Left lung (tissue), 10 donors: ENCODE results near the gene MDFIC. TPM values are rescaled to one million over a fixed set of nuclear protein-coding genes. Genes with fewer than 3 reads are reported as not detected.
A peak's percentile ranks its signal among the peaks of the same experiment; 100 is the strongest.

ENCODE experiments used
- ATAC-seq: fragments of 200-7000 bp; cut with Tn5 transposase; one replicate; pipeline ENCODE4 v1.9.1; 2020; ENCODE audit warnings: moderate library complexity
- DNase-seq, 4 donors: peaks; one replicate each; pipeline ENCODE4 v3.0.0-alpha.2; 2013 to 2020
- H3K27ac ChIP-seq, 2 donors: fragments of 200-600 bp; sonication (generic) in 1 of 2; one replicate each; pipeline versions ENCODE4 v1.5.0 to v1.8.0; 2020 to 2021
- H3K27me3 ChIP-seq, 2 donors: fragments of 200-600 bp; sonication (generic) in 1 of 2; one replicate each; pipeline versions ENCODE4 v1.5.0 to v1.8.0; 2020 to 2021
- H3K36me3 ChIP-seq, 2 donors: fragments of 200-600 bp; sonication (generic) in 1 of 2; one replicate each; pipeline versions ENCODE4 v1.5.0 to v1.8.0; 2020 to 2021
- H3K4me1 ChIP-seq, 2 donors: fragments of 200-600 bp; one replicate each; pipeline ENCODE4 v1.8.0; 2021
- H3K4me3 ChIP-seq, 2 donors: fragments of 200-600 bp; sonication (generic) in 1 of 2; one replicate each; pipeline versions ENCODE4 v1.5.0 to v1.8.0; 2020 to 2021; ENCODE audit warnings: mild to moderate bottlenecking in 1 of 2
- H3K9me3 ChIP-seq, 2 donors: fragments of 200-600 bp; sonication (generic) in 1 of 2; one replicate each; pipeline versions ENCODE4 v1.5.0 to v1.8.0; 2020 to 2021
- CTCF ChIP-seq, 2 donors: fragments of 200-600 bp; sonication (generic) in 1 of 2; IDR thresholded peaks; one replicate each; pipeline versions ENCODE4 v1.5.0 to v1.8.0; 2021; ENCODE audit warnings: antibody characterized with exemption in 2 of 2
- intact Hi-C, 2 donors: fragments of 100-400 bp; cut with DNase I; formaldehyde crosslinking; loops; one replicate each; pipeline versions ENCODE4 v1.11.2 to v1.14.2; 2022
- polyA plus RNA-seq, 6 donors: library from polyadenylated mRNA; unstranded; fragments of 120-200 nt; gene quantifications; one replicate each; pipeline ENCODE4 v1.2.1, GENCODE V29; 2013; ENCODE audit not compliant: insufficient read length in 6 of 6
- total RNA-seq, 2 donors: library from RNA; stranded (reverse); fragmentation: NEBNext Ultra II Directional; extraction: Animal tissue kit (Norgen Biotek cat#: 25700); gene quantifications; one replicate each; pipeline ENCODE4 v1.2.1, GENCODE V29; 2021
- donor health status: DM: no; HTN: yes; CAD: no.
- donor health status: DM: no; HTN: no; CAD: no.

Gene MDFIC
- total and polyA plus RNA-seq, 8 donors = 30.8 to 64.4 (median 57.9) TPM

DNA sequence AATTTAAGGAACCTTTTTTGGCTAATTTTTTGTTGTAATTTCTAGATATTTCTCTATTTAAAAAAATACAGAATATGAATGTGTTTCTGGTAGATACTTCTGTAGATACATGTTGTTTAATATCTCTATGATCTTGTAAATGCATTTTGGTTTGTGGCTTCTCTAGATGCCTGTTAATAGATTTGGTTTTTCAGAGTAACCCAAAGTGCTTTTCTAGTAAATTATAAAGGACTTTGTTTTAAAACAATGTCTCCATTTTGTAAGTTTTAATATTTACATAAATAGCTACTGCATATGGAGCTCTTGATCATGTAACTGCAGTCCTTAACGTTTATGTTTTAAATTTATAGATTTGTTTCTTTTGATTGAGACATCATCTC lies 88.5 kb downstream of the MDFIC start:
- H3K27me3 ChIP-seq = no peaks in the 10 kb centered on the region
- peak overlapping the region; percentile 10 to 39 for H3K27ac ChIP-seq
- peaks cover 13 to 30% of the 10 kb centered on the region in 2 donors for H3K4me1 ChIP-seq
- intact Hi-C loops = no loop called here
- ATAC-seq = no peak
- no peak overlapping the region for H3K4me3 ChIP-seq
- H3K36me3 ChIP-seq = no peaks in the 10 kb centered on the region
- no peak for DNase-seq
- TF ChIP-seq CTCF (IDR thresholded peaks at IDR 0.05) = no peak
- no peaks in the 10 kb centered on the region for H3K9me3 ChIP-seq

GRCh38 chr7:115013886-115014285 lies 92.0 kb downstream of the MDFIC start:
- Histone ChIP-seq H3K4me3 (no peak overlapping the region), H3K27ac (no peak overlapping the region), H3K27me3 (no peaks in the 10 kb centered on the region), H3K9me3 (no peaks in the 10 kb centered on the region), H3K4me1 (peaks cover 7 to 18% of the 10 kb centered on the region in 2 donors), H3K36me3 (peaks cover 0 to 18% of the 10 kb centered on the region in 2 donors)
- TF ChIP-seq CTCF (IDR thresholded peaks at IDR 0.05) = no peak
- intact Hi-C loops = no loop called here
- DNase-seq = no peak
- no peak for ATAC-seq

GRCh38 chr7:115014794-115015193 lies 92.9 kb downstream of the MDFIC start:
- no peak for TF ChIP-seq CTCF (IDR thresholded peaks at IDR 0.05)
- ATAC-seq = no peak
- H3K4me1 ChIP-seq = peaks cover 0 to 11% of the 10 kb centered on the region in 2 donors

DNA sequence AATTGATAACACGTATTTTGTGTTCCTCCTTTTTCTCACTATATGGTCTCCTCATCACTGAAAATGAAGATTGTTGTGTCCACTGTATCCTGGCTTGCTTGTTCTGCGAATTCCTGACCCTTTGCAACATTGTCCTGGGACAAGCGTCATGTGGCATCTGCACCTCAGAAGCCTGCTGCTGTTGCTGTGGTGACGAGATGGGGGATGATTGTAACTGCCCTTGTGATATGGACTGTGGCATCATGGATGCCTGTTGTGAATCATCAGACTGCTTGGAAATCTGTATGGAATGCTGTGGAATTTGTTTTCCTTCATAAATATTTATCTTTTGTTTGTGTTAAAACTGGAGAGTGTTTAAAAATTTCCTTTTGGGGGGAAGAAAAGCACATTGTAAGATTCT lies 93.7 kb downstream of the MDFIC start:
- peaks cover 0 to 18% of the 10 kb centered on the region in 2 donors for H3K36me3 ChIP-seq
- intact Hi-C loops = no loop called here
- no peak overlapping the region for H3K4me3 ChIP-seq
- no peaks in the 10 kb centered on the region for H3K9me3 ChIP-seq
- no peak for ATAC-seq
- TF ChIP-seq CTCF (IDR thresholded peaks at IDR 0.05) = no peak
- no peaks in the 10 kb centered on the region for H3K27me3 ChIP-seq
- no peak overlapping the region for H3K27ac ChIP-seq
- peaks cover 2 to 11% of the 10 kb centered on the region in 2 donors for H3K4me1 ChIP-seq
- DNase-seq = no peak

More at GRCh38 chr7:115014794-115015193, 92.9 kb downstream of the MDFIC start:
- no peak overlapping the region for H3K4me3 ChIP-seq
- H3K27me3 ChIP-seq = no peaks in the 10 kb centered on the region
- DNase-seq = no peak
- H3K9me3 ChIP-seq = no peaks in the 10 kb centered on the region
- intact Hi-C loops = no loop called here
- peaks cover 0 to 18% of the 10 kb centered on the region in 2 donors for H3K36me3 ChIP-seq
- no peak overlapping the region for H3K27ac ChIP-seq

- Histone ChIP-seq H3K4me1 (peaks cover 2 to 12% of the 10 kb centered on the region in 2 donors), H3K27ac (no peak overlapping the region), H3K36me3 (peaks cover 0 to 18% of the 10 kb centered on the region in 2 donors), H3K9me3 (no peaks in the 10 kb centered on the region), H3K27me3 (no peaks in the 10 kb centered on the region), H3K4me3 (no peak overlapping the region)
- no peak for TF ChIP-seq CTCF (IDR thresholded peaks at IDR 0.05)
- DNase-seq = no peak
- intact Hi-C loops = no loop called here
- peak; percentile 60 for ATAC-seq
Measured at GRCh38 chr7:115019882-115020605, 98.2 kb downstream of the MDFIC start.
